Stimulated activated naive B cell treated with anti-CD40 and anti-IgM and Interleukin-4, amounts not matched to agents 10 μg/mL and 1 μg/mL and 100 μg/mL, for 72 hours (primary cell): ENCODE data around the gene CIT.
A peak's percentile ranks its signal among the peaks of the same experiment; 100 is the strongest.

Experiments
- ATAC-seq, 2 donors: fragments of 150-1000 bp; cut with Tn5 transposase; replicated peaks; 2 replicates each; pipeline ENCODE4 v1.10.0; 2021; ENCODE audit warnings: moderate library complexity in 1 of 2
- DNase-seq: peaks from one replicate; pipeline ENCODE4 v3.0.0; 2021
- H3K27ac Mint-ChIP-seq: one replicate; pipeline ENCODE4 v1.8.0; 2022; ENCODE audit warnings: mild to moderate bottlenecking, mixed read lengths
- H3K27me3 Mint-ChIP-seq, 2 donors: one replicate each; pipeline ENCODE4 v1.8.0; 2022; ENCODE audit warnings: mixed read lengths in 2 of 2
- H3K36me3 Mint-ChIP-seq, 2 donors: one replicate each; pipeline ENCODE4 v1.8.0; 2022; ENCODE audit warnings: mixed read lengths in 2 of 2, mild to moderate bottlenecking in 1 of 2
- H3K4me1 Mint-ChIP-seq, 2 donors: one replicate each; pipeline ENCODE4 v1.8.0; 2022; ENCODE audit warnings: mixed read lengths in 2 of 2, mild to moderate bottlenecking in 1 of 2
- H3K4me3 Mint-ChIP-seq, 2 donors: one replicate each; pipeline ENCODE4 v1.8.0; 2022; ENCODE audit warnings: mild to moderate bottlenecking in 2 of 2, mixed read lengths in 2 of 2, moderate library complexity in 1 of 2
- H3K9me3 Mint-ChIP-seq, 2 donors: one replicate each; pipeline ENCODE4 v1.8.0; 2022; ENCODE audit warnings: mixed read lengths in 2 of 2, mild to moderate bottlenecking in 1 of 2

CIT gene

GRCh38 chr12:119840168-119840567 lies 37.0 kb downstream of the CIT start:
- DNase-seq = no peak
- no peak overlapping the region for H3K4me3 Mint-ChIP-seq
- no peak for ATAC-seq
- peaks cover 7 to 11% of the 10 kb centered on the region in 2 donors for H3K36me3 Mint-ChIP-seq
- H3K9me3 Mint-ChIP-seq = peaks cover 6% of the 10 kb centered on the region in 2 donors
- H3K4me1 Mint-ChIP-seq = peaks cover 0 to 15% of the 10 kb centered on the region in 2 donors
- H3K27me3 Mint-ChIP-seq = no peaks in the 10 kb centered on the region
- H3K27ac Mint-ChIP-seq = no peak overlapping the region

GRCh38 chr12:119838826-119839600 lies 38.1 kb downstream of the CIT start:
- no peaks in the 10 kb centered on the region for H3K27me3 Mint-ChIP-seq
- no peak for DNase-seq

GRCh38 chr12:119836781-119837180 lies 40.3 kb downstream of the CIT start:
- H3K27ac Mint-ChIP-seq = no peak overlapping the region
- DNase-seq (no peak), ATAC-seq (no peak)
- no peaks in the 10 kb centered on the region for H3K27me3 Mint-ChIP-seq
- no peak overlapping the region for H3K4me3 Mint-ChIP-seq
- H3K9me3 Mint-ChIP-seq = peaks cover 4% of the 10 kb centered on the region in 2 donors
- H3K4me1 Mint-ChIP-seq = peaks cover 0 to 15% of the 10 kb centered on the region in 2 donors
- H3K36me3 Mint-ChIP-seq = peaks cover 4 to 6% of the 10 kb centered on the region in 2 donors

More at GRCh38 chr12:119838826-119839600, 38.1 kb downstream of the CIT start:
- no peak for ATAC-seq
- Mint-ChIP-seq H3K9me3 (peaks cover 6% of the 10 kb centered on the region in 2 donors), H3K36me3 (peaks cover 7 to 11% of the 10 kb centered on the region in 2 donors), H3K27ac (no peak overlapping the region), H3K4me1 (peaks cover 0 to 15% of the 10 kb centered on the region in 2 donors), H3K4me3 (no peak overlapping the region)

- DNase-seq (no peak), ATAC-seq (no peak)
- Mint-ChIP-seq H3K36me3 (no peaks in the 10 kb centered on the region), H3K27ac (no peak overlapping the region), H3K4me1 (peaks cover 0 to 12% of the 10 kb centered on the region in 2 donors), H3K9me3 (no peaks in the 10 kb centered on the region), H3K27me3 (no peaks in the 10 kb centered on the region), H3K4me3 (no peak overlapping the region)
These were observed 42.1 kb downstream of the CIT start for GRCh38 chr12:119835068-119835467.

- DNase-seq (no peak), ATAC-seq (peak; percentile 48 to 68)
- Mint-ChIP-seq H3K4me3 (no peak overlapping the region), H3K4me1 (peaks cover 4 to 19% of the 10 kb centered on the region in 2 donors), H3K36me3 (peaks cover 3% of the 10 kb centered on the region in 2 donors), H3K27me3 (no peaks in the 10 kb centered on the region), H3K27ac (no peak overlapping the region), H3K9me3 (peaks cover 0 to 2% of the 10 kb centered on the region in 2 donors)
These were observed 47.7 kb downstream of the CIT start for GRCh38 chr12:119829439-119829838.

- ATAC-seq (no peak), DNase-seq (no peak)
- Mint-ChIP-seq H3K4me1 (peaks cover 4 to 19% of the 10 kb centered on the region in 2 donors), H3K27ac (no peak overlapping the region), H3K36me3 (peaks cover 3% of the 10 kb centered on the region in 2 donors), H3K4me3 (no peak overlapping the region), H3K9me3 (peaks cover 0 to 2% of the 10 kb centered on the region in 2 donors), H3K27me3 (no peaks in the 10 kb centered on the region)
These were observed 48.8 kb downstream of the CIT start for GRCh38 chr12:119828300-119828699.

- Mint-ChIP-seq H3K27ac (no peak overlapping the region), H3K4me1 (peaks cover 4 to 19% of the 10 kb centered on the region in 2 donors), H3K27me3 (no peaks in the 10 kb centered on the region), H3K4me3 (no peak overlapping the region), H3K36me3 (peaks cover 3% of the 10 kb centered on the region in 2 donors), H3K9me3 (peaks cover 0 to 2% of the 10 kb centered on the region in 2 donors)
- ATAC-seq (no peak), DNase-seq (no peak)
These were observed 49.4 kb downstream of the CIT start for GRCh38 chr12:119827760-119828159.

- peaks cover 0 to 2% of the 10 kb centered on the region in 2 donors for H3K9me3 Mint-ChIP-seq
- no peaks in the 10 kb centered on the region for H3K27me3 Mint-ChIP-seq
- no peak overlapping the region for H3K27ac Mint-ChIP-seq
- H3K4me1 Mint-ChIP-seq = peaks cover 4 to 19% of the 10 kb centered on the region in 2 donors
- no peak overlapping the region for H3K4me3 Mint-ChIP-seq
- ATAC-seq (peak in 1 of 2 donors; percentile 43), DNase-seq (no peak)
- peaks cover 3% of the 10 kb centered on the region in 2 donors for H3K36me3 Mint-ChIP-seq
These were observed 50.3 kb downstream of the CIT start for GRCh38 chr12:119826661-119827445.

GRCh38 chr12:119825262-119825661 lies 51.9 kb downstream of the CIT start:
- peaks cover 4 to 19% of the 10 kb centered on the region in 2 donors for H3K4me1 Mint-ChIP-seq
- no peak for DNase-seq
- no peak overlapping the region for H3K27ac Mint-ChIP-seq
- H3K9me3 Mint-ChIP-seq = peaks cover 0 to 2% of the 10 kb centered on the region in 2 donors
- H3K4me3 Mint-ChIP-seq = no peak overlapping the region
- H3K27me3 Mint-ChIP-seq = no peaks in the 10 kb centered on the region
- peaks cover 3% of the 10 kb centered on the region in 2 donors for H3K36me3 Mint-ChIP-seq
- ATAC-seq = no peak

- no peak for DNase-seq
- no peak overlapping the region for H3K27ac Mint-ChIP-seq
- no peaks in the 10 kb centered on the region for H3K27me3 Mint-ChIP-seq
- H3K9me3 Mint-ChIP-seq = no peaks in the 10 kb centered on the region
- H3K36me3 Mint-ChIP-seq = peaks cover 1 to 7% of the 10 kb centered on the region in 2 donors
- no peak for ATAC-seq
- H3K4me1 Mint-ChIP-seq = peaks cover 3 to 4% of the 10 kb centered on the region in 2 donors
- H3K4me3 Mint-ChIP-seq = no peak overlapping the region
These were observed 55.1 kb downstream of the CIT start for GRCh38 chr12:119822046-119822445.

GRCh38 chr12:119819322-119819721 lies 57.8 kb downstream of the CIT start:
- DNase-seq (no peak), ATAC-seq (no peak)
- no peaks in the 10 kb centered on the region for H3K27me3 Mint-ChIP-seq
- no peaks in the 10 kb centered on the region for H3K9me3 Mint-ChIP-seq
- no peak overlapping the region for H3K4me3 Mint-ChIP-seq
- H3K27ac Mint-ChIP-seq = no peak overlapping the region
- H3K36me3 Mint-ChIP-seq = peaks cover 0 to 5% of the 10 kb centered on the region in 2 donors
- no peaks in the 10 kb centered on the region for H3K4me1 Mint-ChIP-seq

- H3K36me3 Mint-ChIP-seq = peaks cover 0 to 10% of the 10 kb centered on the region in 2 donors
- H3K4me3 Mint-ChIP-seq = no peak overlapping the region
These were observed 59.4 kb downstream of the CIT start for GRCh38 chr12:119817546-119818343.

GRCh38 chr12:119809023-119809422 lies 68.1 kb downstream of the CIT start:
- Mint-ChIP-seq H3K27ac (no peak overlapping the region), H3K4me3 (no peak overlapping the region), H3K36me3 (peaks cover 6 to 7% of the 10 kb centered on the region in 2 donors), H3K4me1 (peaks cover 3 to 8% of the 10 kb centered on the region in 2 donors), H3K9me3 (peaks cover 5 to 7% of the 10 kb centered on the region in 2 donors), H3K27me3 (no peaks in the 10 kb centered on the region)
- DNase-seq (no peak), ATAC-seq (no peak)

More at GRCh38 chr12:119817546-119818343, 59.4 kb downstream of the CIT start:
- no peaks in the 10 kb centered on the region for H3K4me1 Mint-ChIP-seq
- DNase-seq = no peak
- no peak for ATAC-seq
- peaks cover 0 to 3% of the 10 kb centered on the region in 2 donors for H3K9me3 Mint-ChIP-seq
- no peak overlapping the region for H3K27ac Mint-ChIP-seq
- H3K27me3 Mint-ChIP-seq = no peaks in the 10 kb centered on the region

GRCh38 chr12:119808441-119808840 lies 68.7 kb downstream of the CIT start:
- Mint-ChIP-seq H3K4me1 (peaks cover 3 to 8% of the 10 kb centered on the region in 2 donors), H3K4me3 (no peak overlapping the region), H3K9me3 (peaks cover 5 to 7% of the 10 kb centered on the region in 2 donors), H3K27me3 (no peaks in the 10 kb centered on the region), H3K27ac (no peak overlapping the region), H3K36me3 (peaks cover 6 to 7% of the 10 kb centered on the region in 2 donors)
- ATAC-seq = no peak
- DNase-seq = no peak
